ENCODE results near the gene FGF4.
A peak's percentile ranks its signal among the peaks of the same experiment; 100 is the strongest.

GRCh38 chr11:69774354-69775162, 583 bp downstream of the FGF4 start:
- TF ChIP-seq CTCF (conservative IDR thresholded peaks at IDR 0.05; ENCODE audit: low read depth, low read length) (no peak), EZH2 (IDR thresholded peaks at IDR 0.05; ENCODE audit: borderline replicate concordance, low read depth, low read length, poor library complexity, severe bottlenecking) (peak; percentile 94)
